Ovary (tissue), 3 donors: ENCODE data around the gene F12.

ENCODE experiments used
- POLR2A ChIP-seq: fragments of 450-650 bp; IDR thresholded peaks from one replicate; pipeline ENCODE4 v1.6.1; 2017; ENCODE audit warnings: antibody characterized with exemption, mild to moderate bottlenecking, moderate library complexity
- TF ChIP-seq, protein P1 (sequence below), 3 donors: fragments of 450-650 bp in 2 of 3; fragments of 200-600 bp in 1 of 3; IDR thresholded peaks; one replicate each; pipeline versions ENCODE4 v1.5.1 to v1.8.0; 2016 to 2022; ENCODE audit warnings: antibody characterized with exemption in 3 of 3, mild to moderate bottlenecking in 1 of 3
- donor health status: DM: no; HTN: no; CAD: no.

DNA sequence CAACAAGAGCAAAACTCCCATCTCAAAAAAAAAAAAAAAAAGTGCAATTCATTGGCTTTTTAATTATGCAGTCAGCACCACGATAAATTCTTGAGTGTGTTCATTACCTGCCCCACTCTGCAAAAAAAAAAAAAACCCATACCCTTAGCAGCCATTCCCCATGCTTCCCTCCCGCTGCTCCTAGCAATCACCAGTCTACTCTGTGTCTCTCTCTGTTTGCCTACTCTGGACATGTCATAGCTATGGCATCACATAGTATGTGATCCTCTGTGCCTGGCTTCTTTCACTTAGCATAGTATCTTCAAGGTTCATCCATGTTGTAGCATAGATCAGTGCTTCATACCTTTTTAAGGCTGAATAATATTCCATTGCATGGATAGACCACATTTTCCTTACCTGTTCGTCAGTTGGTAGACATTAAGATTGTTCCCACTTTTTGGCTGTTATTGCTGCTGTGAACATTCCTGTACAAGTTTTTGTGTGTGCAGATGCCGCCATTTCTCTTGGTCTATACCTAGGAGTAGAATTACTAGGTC is 30.2 kb upstream of the F12 start:
- TF ChIP-seq, protein P1, sequence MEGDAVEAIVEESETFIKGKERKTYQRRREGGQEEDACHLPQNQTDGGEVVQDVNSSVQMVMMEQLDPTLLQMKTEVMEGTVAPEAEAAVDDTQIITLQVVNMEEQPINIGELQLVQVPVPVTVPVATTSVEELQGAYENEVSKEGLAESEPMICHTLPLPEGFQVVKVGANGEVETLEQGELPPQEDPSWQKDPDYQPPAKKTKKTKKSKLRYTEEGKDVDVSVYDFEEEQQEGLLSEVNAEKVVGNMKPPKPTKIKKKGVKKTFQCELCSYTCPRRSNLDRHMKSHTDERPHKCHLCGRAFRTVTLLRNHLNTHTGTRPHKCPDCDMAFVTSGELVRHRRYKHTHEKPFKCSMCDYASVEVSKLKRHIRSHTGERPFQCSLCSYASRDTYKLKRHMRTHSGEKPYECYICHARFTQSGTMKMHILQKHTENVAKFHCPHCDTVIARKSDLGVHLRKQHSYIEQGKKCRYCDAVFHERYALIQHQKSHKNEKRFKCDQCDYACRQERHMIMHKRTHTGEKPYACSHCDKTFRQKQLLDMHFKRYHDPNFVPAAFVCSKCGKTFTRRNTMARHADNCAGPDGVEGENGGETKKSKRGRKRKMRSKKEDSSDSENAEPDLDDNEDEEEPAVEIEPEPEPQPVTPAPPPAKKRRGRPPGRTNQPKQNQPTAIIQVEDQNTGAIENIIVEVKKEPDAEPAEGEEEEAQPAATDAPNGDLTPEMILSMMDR (IDR thresholded peaks at IDR 0.05): no peak
- no peak for TF ChIP-seq POLR2A
